ENCODE measurements around the gene SMAD6. TPM values are rescaled to one million over a fixed set of nuclear protein-coding genes. Genes with fewer than 3 reads are reported as not detected.

Gene SMAD6
- total RNA-seq, 1 experiment from 2014 or later: 58.6 TPM

- CTCF ChIA-PET: no interaction called here
- BruUV-seq (replicated peaks): no TSS peak
- intact Hi-C loops (cut with micrococcal nuclease; ENCODE audit: unreplicated experiment): no loop called here
- Mint-ChIP-seq H3K9me3 (ENCODE audit: low read depth, unreplicated experiment) (peaks cover 6% of the 10 kb centered on the region), H3K4me1 (ENCODE audit: low read depth, unreplicated experiment) (peaks cover 25% of the 10 kb centered on the region), H3K27me3 (ENCODE audit: unreplicated experiment) (peaks cover 11% of the 10 kb centered on the region), H3K36me3 (ENCODE audit: insufficient read depth, unreplicated experiment) (peaks cover 4% of the 10 kb centered on the region), H3K4me3 (ENCODE audit: low read depth, unreplicated experiment) (no peak overlapping the region), H3K27ac (ENCODE audit: unreplicated experiment) (no peak overlapping the region)
- DNase-seq: no peak
- TF ChIP-seq, protein P1, sequence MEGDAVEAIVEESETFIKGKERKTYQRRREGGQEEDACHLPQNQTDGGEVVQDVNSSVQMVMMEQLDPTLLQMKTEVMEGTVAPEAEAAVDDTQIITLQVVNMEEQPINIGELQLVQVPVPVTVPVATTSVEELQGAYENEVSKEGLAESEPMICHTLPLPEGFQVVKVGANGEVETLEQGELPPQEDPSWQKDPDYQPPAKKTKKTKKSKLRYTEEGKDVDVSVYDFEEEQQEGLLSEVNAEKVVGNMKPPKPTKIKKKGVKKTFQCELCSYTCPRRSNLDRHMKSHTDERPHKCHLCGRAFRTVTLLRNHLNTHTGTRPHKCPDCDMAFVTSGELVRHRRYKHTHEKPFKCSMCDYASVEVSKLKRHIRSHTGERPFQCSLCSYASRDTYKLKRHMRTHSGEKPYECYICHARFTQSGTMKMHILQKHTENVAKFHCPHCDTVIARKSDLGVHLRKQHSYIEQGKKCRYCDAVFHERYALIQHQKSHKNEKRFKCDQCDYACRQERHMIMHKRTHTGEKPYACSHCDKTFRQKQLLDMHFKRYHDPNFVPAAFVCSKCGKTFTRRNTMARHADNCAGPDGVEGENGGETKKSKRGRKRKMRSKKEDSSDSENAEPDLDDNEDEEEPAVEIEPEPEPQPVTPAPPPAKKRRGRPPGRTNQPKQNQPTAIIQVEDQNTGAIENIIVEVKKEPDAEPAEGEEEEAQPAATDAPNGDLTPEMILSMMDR (IDR thresholded peaks at IDR 0.05; ENCODE audit: unreplicated experiment): no peak
Measured at GRCh38 chr15:66805202-66805885, 103.3 kb downstream of the SMAD6 start.

- no TSS peak for BruUV-seq (replicated peaks)
- Mint-ChIP-seq H3K27ac (ENCODE audit: unreplicated experiment) (no peak overlapping the region), H3K27me3 (ENCODE audit: unreplicated experiment) (peaks cover 11% of the 10 kb centered on the region), H3K36me3 (ENCODE audit: insufficient read depth, unreplicated experiment) (no peaks in the 10 kb centered on the region), H3K4me1 (ENCODE audit: low read depth, unreplicated experiment) (peaks cover 6% of the 10 kb centered on the region), H3K9me3 (ENCODE audit: low read depth, unreplicated experiment) (peaks cover 8% of the 10 kb centered on the region), H3K4me3 (ENCODE audit: low read depth, unreplicated experiment) (no peak overlapping the region)
- CTCF ChIA-PET: interaction anchor here (0.6 kb wide), 1 partner anchor 62 kb away, joined by 6 read pairs; no protein-coding TSS in a partner anchor
- intact Hi-C loops (cut with micrococcal nuclease; ENCODE audit: unreplicated experiment): no loop called here
- no peak for DNase-seq
- TF ChIP-seq, protein P1 (IDR thresholded peaks at IDR 0.05; ENCODE audit: unreplicated experiment): no peak
Measured at GRCh38 chr15:66808181-66808824, 106.3 kb downstream of the SMAD6 start.

DNA sequence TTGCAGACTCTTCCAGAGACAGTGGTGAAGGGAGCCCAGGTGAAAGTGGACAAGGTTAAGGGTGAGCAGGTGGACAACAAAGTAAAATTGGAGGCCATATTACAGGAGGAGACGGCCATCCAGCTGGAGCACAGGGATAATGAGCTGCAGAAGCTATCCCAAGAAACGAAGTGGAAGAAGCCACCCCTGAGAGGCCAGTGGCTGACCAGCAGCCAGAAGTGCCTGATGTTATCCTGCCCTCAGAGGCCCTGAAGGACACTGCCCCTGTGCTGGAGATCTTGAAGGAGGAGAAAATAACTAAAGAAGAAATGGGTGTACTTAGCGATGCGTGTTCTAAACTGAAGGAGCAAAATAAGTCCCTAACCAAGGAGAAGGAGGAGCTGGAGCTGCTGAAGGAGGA lies 107.6 kb downstream of the SMAD6 start:
- Mint-ChIP-seq H3K36me3 (ENCODE audit: insufficient read depth, unreplicated experiment) (no peaks in the 10 kb centered on the region), H3K27me3 (ENCODE audit: unreplicated experiment) (peaks cover 11% of the 10 kb centered on the region), H3K9me3 (ENCODE audit: low read depth, unreplicated experiment) (peaks cover 8% of the 10 kb centered on the region), H3K27ac (ENCODE audit: unreplicated experiment) (no peak overlapping the region), H3K4me3 (ENCODE audit: low read depth, unreplicated experiment) (no peak overlapping the region), H3K4me1 (ENCODE audit: low read depth, unreplicated experiment) (no peaks in the 10 kb centered on the region)
- intact Hi-C loops (cut with micrococcal nuclease; ENCODE audit: unreplicated experiment): no loop called here
- TF ChIP-seq, protein P1 (IDR thresholded peaks at IDR 0.05; ENCODE audit: unreplicated experiment): no peak
- no TSS peak for BruUV-seq (replicated peaks)
- CTCF ChIA-PET: interaction anchor here (1.3 kb wide), 1 partner anchor 30 kb away, joined by 3 read pairs; no protein-coding TSS in a partner anchor
- DNase-seq: no peak

GRCh38 chr15:66815318-66815717 lies 113.3 kb downstream of the SMAD6 start:
- peaks cover 4% of the 10 kb centered on the region for H3K36me3 Mint-ChIP-seq (ENCODE audit: insufficient read depth, unreplicated experiment)
- intact Hi-C loops (cut with micrococcal nuclease; ENCODE audit: unreplicated experiment): no loop called here
- TF ChIP-seq, protein P1 (IDR thresholded peaks at IDR 0.05; ENCODE audit: unreplicated experiment): no peak
- H3K4me3 Mint-ChIP-seq (ENCODE audit: low read depth, unreplicated experiment): no peak overlapping the region
- no TSS peak for BruUV-seq (replicated peaks)
- CTCF ChIA-PET: no interaction called here
- peaks cover 3% of the 10 kb centered on the region for H3K9me3 Mint-ChIP-seq (ENCODE audit: low read depth, unreplicated experiment)
- no peak overlapping the region for H3K27ac Mint-ChIP-seq (ENCODE audit: unreplicated experiment)
- no peaks in the 10 kb centered on the region for H3K27me3 Mint-ChIP-seq (ENCODE audit: unreplicated experiment)
- peaks cover 24% of the 10 kb centered on the region for H3K4me1 Mint-ChIP-seq (ENCODE audit: low read depth, unreplicated experiment)
- no peak for DNase-seq
